Bronchus fibroblast of lung (primary cell): ENCODE data around the gene NUP210L. TPM values are rescaled to one million over a fixed set of nuclear protein-coding genes. Genes with fewer than 3 reads are reported as not detected.

Experiments
- total RNA-seq: library from RNA; depleted of rRNA; stranded (reverse); fragments of >200 nt; gene quantifications from 2 replicates; pipeline ENCODE4 v1.2.3, GENCODE V29; 2015

NUP210L gene
- not detected in 2 replicates for total RNA-seq

DNA sequence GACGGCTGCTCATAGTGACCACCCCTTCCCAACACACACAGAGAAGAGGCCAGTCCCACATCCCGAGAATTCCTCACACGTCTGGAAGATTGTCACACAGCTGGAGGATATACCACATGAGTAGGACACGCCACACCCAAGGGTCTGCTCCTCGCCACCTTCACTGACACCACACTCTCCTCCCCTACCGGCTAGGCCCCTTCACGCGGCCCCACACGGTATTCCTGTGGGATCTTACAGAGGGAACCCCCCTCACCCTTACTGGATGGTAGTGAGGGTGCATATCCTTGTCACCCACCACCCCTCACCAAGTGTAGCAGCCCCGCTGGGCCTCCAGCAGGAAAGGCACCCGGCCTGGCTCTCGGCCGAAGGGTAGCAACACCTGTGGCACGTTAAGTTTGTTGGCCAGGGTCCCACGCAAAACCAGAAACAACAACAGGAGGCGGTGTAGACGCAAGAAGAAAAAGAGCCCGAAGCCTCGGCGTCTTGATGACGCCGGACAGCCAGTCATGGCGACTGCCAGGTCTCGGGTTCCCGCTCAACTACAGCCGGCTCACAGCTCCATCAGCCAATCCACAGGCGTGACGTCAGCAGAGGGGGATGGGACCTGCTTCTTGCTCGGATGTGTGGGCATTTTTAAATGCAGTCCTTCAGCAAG, at the start of gene NUP210L:
NUP210L (minus strand) TSS at position 540 of the 658 bp plus-strand sequence.

DNA sequence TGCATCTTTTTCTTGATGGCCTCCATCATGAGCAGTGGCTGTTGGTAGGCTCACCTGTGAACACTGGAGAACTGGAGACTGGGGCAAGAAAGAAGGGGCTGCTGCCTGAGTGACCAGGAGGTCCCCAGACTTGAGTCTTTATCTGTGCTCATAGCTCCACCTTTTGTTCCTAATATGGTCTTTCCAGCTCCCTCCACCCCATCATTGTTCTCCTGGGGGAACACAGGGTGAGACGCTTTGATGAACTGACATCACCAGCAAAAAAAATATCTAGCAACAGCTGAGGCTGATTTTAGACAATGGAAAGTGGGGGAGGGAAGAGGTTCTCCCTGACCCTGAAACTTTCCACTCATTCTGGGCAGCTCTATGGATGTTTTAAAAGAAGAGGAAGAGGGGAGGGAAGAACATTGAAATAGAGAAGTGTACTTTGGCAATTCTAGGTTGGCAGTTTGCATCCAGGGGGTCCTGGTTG, 37.2 kb upstream of the NUP210L start, which contains the start of gene TPM3:
TPM3 (minus strand) TSS at position 111 of the 472 bp plus-strand sequence; CDS start at position 29, 82 bp downstream.

DNA sequence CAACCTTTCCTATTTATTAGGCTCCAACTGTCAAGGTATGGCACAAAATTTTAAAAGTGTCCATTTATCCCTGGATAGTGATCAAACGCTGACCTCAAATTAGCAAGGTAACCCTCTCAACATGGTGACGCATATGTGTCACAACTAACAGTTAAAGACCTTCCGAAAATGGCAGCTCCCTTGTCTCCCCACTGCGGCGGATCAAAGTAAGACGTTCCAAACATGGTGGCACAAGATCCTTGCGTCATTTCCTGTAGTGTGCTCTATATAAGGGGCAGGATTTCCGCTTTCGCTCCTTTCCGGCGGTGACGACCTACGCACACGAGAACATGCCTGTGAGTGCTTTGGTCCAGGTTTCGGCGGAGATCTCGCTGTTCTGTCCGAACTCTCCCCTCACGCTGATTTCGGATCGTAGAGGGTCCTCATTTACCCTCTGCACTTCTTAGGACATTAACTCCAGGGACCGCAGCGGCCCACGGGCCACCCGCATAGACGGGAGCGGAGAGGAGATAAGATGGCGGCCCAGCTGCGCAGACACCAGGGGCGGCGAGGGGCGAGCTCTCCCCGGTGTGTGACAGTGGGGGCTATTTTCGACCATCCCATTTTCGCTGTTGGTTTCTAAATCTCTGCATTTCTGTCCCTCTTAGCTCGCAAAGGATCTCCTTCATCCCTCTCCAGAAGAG, 164.3 kb downstream of the NUP210L start, which contains the start of gene RPS27:
RPS27 (plus strand) TSS at position 295 of the 683 bp plus-strand sequence; CDS start at position 330, 35 bp downstream.

DNA sequence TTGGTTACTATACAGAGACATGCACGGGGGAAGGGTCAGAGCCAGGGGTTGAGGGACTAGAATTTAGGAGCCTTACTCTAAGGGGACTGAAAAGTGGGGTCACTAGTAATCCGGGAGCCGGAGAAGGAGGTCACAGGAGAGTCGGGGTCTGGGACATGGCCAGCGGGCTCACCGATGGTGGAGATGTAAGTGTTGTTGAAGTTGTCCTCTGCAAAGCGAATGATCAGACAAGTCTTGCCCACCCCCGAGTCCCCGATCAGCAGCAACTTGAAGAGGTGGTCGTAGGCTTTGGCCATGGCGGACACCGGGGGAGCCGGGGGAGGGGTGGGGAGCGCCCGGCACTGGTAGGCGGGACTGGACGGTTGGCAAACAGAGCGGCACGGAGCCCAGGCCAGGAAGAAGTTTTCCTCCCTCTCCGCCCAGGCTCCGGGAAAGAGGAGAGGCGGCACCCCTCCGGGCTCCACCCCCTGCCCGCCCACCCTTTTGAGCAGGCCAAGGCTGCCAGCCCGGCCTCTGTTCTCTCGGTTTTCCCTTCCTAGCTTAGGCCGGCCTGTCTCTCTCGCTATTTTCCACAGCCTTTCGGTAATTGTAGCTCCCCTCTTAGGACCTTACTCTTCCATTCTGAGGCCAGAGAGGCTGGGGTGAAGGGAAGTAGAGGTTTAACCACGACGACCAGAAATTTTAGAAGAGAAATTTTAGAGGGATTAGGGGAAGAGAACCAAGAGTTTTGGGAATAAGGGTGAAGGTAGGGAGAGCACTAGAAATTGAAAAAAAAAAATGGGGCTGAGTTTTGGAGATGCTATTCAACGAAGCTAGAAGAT, 168.7 kb downstream of the NUP210L start, which contains the start of gene RAB13:
RAB13 (minus strand) TSS at position 399 of the 821 bp plus-strand sequence; CDS start at position 296, 103 bp downstream.

DNA sequence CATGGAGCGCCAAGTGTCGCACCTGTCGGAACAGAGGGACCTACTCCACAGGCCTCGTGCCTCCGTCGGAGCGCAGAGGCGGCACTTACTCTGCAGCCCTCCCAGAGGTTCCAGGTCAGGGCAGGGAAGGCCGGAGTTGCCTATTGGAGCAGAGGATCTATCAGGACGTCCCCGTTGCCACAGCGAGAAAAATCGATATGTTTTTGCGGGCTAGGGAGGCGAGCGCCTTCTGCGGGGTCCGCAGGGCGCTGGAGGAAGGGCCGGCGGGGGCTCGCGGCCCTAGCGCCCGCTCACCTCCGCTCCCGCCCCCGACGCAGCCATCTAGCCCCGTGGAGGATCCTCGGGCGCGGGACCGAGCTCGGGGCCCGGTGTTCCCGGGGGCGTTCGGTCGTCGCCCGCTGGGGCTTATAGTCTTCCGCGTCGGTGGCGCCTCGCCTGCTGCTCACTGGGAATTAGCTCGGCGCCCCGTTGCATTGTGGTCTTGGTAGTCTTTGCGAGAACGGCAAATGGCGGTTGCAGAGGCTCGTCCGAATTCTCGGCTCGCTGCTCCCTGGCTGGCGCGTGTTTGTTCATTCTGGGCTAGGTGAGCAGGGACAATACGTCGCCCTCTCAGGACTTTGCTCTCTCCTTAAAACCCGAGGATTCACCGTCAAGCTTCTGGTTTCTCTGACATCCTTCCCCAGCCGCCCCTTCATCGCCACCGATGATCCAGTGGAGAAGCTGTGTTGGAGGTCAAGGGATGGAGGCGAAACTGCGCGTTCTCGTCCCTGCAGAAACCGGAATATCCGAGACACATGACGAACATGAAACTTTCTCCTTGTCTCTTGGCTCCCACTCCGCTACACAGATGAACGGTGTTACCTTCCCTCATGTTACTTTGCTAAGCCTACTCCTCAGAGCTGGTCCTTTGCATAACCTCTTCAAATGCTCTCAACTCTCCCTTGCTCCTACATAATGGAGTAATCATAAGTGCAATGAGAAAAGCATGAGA, 177.3 kb downstream of the NUP210L start, which contains the start of gene JTB:
JTB (minus strand) TSS at position 425 of the 991 bp plus-strand sequence; CDS start at position 3, 422 bp downstream.

DNA sequence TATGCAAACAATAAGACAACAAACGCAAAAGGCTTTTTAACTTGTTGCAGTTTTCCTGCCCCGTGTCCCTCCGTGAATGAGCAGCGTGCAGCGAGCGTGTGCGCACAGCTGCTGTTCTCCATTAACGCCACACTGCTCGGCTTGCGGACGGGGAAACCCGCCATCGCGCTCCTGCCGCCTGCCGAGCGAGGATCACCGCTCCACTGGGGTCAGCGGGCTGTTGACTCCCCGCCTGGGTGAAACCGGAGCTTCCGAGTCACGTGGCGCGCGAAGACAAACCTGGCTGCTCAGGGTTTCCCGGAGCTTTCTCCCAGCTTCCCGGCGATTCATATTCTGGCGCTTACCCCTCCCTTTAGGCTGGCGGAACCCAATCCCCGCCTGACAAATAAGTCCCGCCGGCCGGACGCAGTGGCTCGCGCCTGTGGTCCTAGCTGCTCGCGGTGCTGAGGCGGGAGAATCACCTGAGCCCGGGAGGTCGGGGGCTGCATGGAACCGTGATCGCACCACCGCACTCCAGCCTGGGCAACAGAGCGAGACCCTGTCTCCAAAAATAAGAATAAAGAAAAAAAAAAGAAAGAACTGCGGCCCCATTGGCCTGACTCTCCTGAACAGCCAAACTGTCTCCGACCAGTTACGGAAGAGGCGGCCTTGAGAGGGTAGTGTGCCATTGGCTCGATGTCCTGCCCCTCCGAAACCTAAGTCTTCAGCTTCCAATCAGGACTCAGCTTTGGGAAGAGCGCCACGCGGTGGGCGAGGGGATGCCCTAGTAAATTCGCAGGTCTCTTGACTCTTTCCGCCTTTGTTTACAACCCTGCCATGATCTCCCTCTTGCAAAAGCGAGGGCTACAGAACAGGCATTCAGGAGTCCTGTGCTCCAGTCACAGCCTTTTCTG, 187.5 kb downstream of the NUP210L start, which contains the start of gene CREB3L4:
CREB3L4 (plus strand) TSS at position 796 of the 893 bp plus-strand sequence. CDS start 624 bp downstream, outside the sequence.

DNA sequence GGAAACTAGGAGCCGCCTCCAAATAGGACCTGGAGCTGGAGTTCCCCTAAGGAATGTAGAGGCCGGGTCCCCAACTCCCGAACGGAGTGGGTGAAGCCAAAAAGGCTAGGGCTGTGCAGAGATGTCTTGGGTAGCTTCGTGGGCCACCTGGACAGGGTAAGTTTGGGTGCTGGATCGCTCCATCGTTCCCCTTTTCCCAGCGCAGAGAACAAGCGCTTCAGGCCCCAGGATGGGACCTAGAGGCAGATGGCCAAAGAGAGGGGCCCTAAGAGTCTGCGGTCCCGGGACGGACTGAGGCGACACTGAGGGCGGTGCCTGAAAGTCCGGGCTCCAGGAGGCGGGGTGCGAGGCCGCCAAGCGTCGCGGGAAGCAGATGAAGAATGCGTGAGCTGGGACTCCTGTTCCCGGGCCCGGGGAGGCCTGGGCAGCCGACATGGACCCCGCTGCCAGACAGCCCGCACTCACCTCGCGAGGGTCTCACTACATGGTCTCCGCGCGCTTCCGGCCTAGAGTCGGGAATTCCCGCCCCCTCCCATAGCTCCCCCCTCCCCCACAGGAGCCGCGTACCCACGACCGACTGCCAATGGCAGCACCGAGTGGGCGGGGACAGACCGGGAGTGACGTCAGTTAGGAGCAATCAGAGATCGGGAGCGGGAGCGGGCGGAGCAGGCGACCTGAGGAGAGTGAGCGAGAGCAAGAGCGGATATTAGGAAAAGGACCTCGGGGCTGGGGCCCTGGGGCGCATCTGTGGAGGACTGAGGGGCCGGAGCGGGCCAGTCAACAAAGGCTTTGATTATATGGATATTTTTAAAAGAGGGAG, 191.6 kb downstream of the NUP210L start, which contains the start of gene SLC39A1:
SLC39A1 (minus strand) TSS at position 508 of the 820 bp plus-strand sequence. CDS start 822 bp downstream, outside the sequence.

DNA sequence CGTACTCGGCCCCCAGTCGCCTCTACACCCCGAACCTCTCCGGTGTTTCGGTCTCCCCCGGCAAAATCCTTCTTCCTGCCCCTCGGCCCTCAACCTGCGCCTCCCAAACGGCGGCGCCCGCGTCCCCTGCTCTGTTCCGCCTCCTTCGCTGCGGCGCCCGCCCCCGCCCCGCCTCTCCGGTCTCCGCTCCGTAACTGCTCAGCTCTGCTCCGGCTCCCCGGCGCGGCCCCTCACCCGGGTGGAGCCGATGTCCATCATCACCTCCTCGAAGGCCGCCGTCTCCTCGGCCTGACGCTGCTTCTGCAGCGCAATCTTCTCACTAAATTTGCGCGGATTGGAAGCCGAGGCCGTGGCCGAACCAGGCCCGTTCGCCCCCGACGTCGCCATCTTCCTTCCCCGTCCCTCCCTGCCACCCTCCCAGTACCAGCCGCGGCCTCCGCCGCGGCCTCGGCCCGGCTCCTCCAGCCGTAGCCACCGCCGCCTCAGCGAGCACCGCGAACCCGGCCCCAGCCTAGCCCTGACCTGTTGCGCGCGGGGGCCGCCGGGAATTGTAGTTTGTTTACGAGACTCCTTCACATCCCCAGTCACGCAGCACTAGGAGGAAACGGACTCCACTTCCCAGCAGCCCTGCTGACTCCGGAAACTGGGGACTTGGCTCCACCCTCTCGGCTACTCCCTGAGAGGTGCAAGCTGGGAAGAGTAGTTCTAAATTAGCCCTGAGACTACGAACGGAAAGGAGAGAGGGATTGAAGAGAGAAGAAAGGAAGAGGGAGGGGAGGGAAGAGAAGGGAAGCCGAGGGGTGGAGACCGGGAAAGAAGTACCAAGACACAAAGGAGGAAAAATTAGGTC, 196.5 kb downstream of the NUP210L start, which contains the start of gene CRTC2:
CRTC2 (minus strand) TSS at position 502 of the 850 bp plus-strand sequence; CDS start at position 387, 115 bp downstream.

DNA sequence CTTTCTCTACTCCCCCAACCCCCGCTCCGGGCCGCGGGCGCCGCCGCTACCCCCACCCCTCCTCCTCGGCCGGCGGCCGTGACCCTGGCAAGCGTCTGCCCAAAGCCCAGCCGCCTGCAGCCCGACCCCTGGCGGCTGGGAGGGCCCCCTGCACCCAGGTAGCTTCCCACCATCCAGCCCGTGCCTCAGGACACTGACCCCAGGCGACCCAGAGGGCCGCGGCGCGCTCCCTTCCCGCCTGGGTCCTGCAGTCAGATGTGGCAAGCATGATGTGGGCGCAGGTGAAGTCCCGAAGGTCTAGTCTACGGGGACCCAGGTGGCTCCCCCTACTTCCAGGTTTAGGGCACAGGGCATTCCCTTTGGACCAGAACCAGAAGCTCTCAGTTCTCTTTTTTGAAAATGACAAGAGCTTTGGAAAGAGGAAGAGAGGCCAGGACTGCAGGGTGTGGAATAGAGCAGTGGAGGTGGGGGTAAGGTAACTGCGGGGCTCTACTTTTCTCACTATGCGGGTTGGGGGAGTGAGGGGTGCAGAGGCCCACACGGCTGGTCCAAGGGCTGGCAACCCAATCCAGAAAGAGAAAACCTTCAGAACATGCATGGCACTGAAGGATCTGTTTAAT, 208.1 kb downstream of the NUP210L start, which contains the start of gene DENND4B:
DENND4B (minus strand) TSS at position 97 of the 620 bp plus-strand sequence. CDS start 2,344 bp downstream, outside the sequence.

Other genes with a start within 250 kb of the NUP210L start
- gene GATAD2B, start 232.1 kb downstream of the NUP210L start, total RNA-seq: 2.4 and 2.7 TPM in 2 replicates
- 14.3 and 18.6 TPM in 2 replicates for gene DENND4B, start 208.4 kb downstream of the NUP210L start, total RNA-seq
- gene CRTC2, start 196.5 kb downstream of the NUP210L start, total RNA-seq: 10.9 and 11.0 TPM in 2 replicates
- 112 and 118 TPM in 2 replicates for gene SLC39A1, start 191.5 kb downstream of the NUP210L start, total RNA-seq
- 13.6 and 15.2 TPM in 2 replicates for gene CREB3L4, start 187.2 kb downstream of the NUP210L start, total RNA-seq
- 227 and 240 TPM in 2 replicates for gene JTB, start 177.4 kb downstream of the NUP210L start, total RNA-seq
- gene RAB13, start 168.7 kb downstream of the NUP210L start, total RNA-seq: 44.3 and 53.0 TPM in 2 replicates
- 2,070 and 2,121 TPM in 2 replicates for gene RPS27, start 164.3 kb downstream of the NUP210L start, total RNA-seq
- gene TPM3, start 37.0 kb upstream of the NUP210L start, total RNA-seq: 370 and 476 TPM in 2 replicates
- gene CFAP141, start 51.3 kb upstream of the NUP210L start, total RNA-seq: not detected in 2 replicates
- 76.9 and 77.8 TPM in 2 replicates for gene UBAP2L, start 65.9 kb upstream of the NUP210L start, total RNA-seq
- 143 and 159 TPM in 2 replicates for gene HAX1, start 117.6 kb upstream of the NUP210L start, total RNA-seq
- not detected in 2 replicates for gene AQP10, start 166.0 kb upstream of the NUP210L start, total RNA-seq
- 77.9 and 84.7 TPM in 2 replicates for gene ATP8B2, start 170.5 kb upstream of the NUP210L start, total RNA-seq